Stimulated activated CD8-positive, alpha-beta memory T cell treated with anti-CD3 and anti-CD28 coated beads, Interleukin-4, amount 100 ng/mL, for 48 hours (primary cell): Measurements from ENCODE around the gene PLAC1.

Experiments used
- DNase-seq: peaks from one replicate; pipeline ENCODE4 v3.0.0-alpha.2; 2020

The PLAC1 gene

GRCh38 chrX:134658002-134658759 is at the start of gene PLAC1:
PLAC1 (minus strand) TSS chrX:134658471; CDS start chrX:134566682, 91,789 bp downstream.
- DNase-seq = no peak

GRCh38 chrX:134706138-134706537 is 47.9 kb upstream of the PLAC1 start:
- no peak for DNase-seq

- DNase-seq = no peak
These were observed 37.7 kb upstream of the PLAC1 start for GRCh38 chrX:134695999-134696398.

GRCh38 chrX:134694333-134695322 is 36.4 kb upstream of the PLAC1 start:
- DNase-seq = no peak

GRCh38 chrX:134693644-134694043 is 35.4 kb upstream of the PLAC1 start:
- no peak for DNase-seq

GRCh38 chrX:134692990-134693389 is 34.7 kb upstream of the PLAC1 start:
- DNase-seq = no peak

GRCh38 chrX:134692233-134692632 is 34.0 kb upstream of the PLAC1 start:
- no peak for DNase-seq

GRCh38 chrX:134691453-134691852 is 33.2 kb upstream of the PLAC1 start:
- no peak for DNase-seq

- DNase-seq = no peak
These were observed 30.6 kb upstream of the PLAC1 start for GRCh38 chrX:134688839-134689238.

- no peak for DNase-seq
These were observed 30.0 kb upstream of the PLAC1 start for GRCh38 chrX:134688031-134688823.

- no peak for DNase-seq
These were observed 27.4 kb upstream of the PLAC1 start for GRCh38 chrX:134685668-134686067.

- DNase-seq = no peak
These were observed 26.7 kb upstream of the PLAC1 start for GRCh38 chrX:134684956-134685355.

- DNase-seq = no peak
These were observed 25.2 kb upstream of the PLAC1 start for GRCh38 chrX:134683351-134684005.

GRCh38 chrX:134682081-134682480 is 23.8 kb upstream of the PLAC1 start:
- DNase-seq = no peak

GRCh38 chrX:134679644-134680043 is 21.4 kb upstream of the PLAC1 start:
- DNase-seq = no peak

GRCh38 chrX:134679221-134679620 is 20.9 kb upstream of the PLAC1 start:
- no peak for DNase-seq

- no peak for DNase-seq
These were observed 19.1 kb upstream of the PLAC1 start for GRCh38 chrX:134677332-134677731.

- DNase-seq = no peak
These were observed 18.2 kb upstream of the PLAC1 start for GRCh38 chrX:134676436-134676835.

- no peak for DNase-seq
These were observed 14.9 kb upstream of the PLAC1 start for GRCh38 chrX:134673123-134673522.

GRCh38 chrX:134672101-134672500 is 13.8 kb upstream of the PLAC1 start:
- DNase-seq = no peak

- DNase-seq = no peak
These were observed 13.0 kb upstream of the PLAC1 start for GRCh38 chrX:134671294-134671693.

GRCh38 chrX:134670134-134670924 is 12.1 kb upstream of the PLAC1 start:
- DNase-seq = no peak
